HG02885 (cell line): ENCODE data around the gene VDAC1.
A peak's percentile ranks its signal among the peaks of the same experiment; 100 is the strongest.
"Not testable (repeated sequence)": the region's sequence is repeated elsewhere in the genome, so short reads cannot be mapped to it uniquely, and the experiment has no call there.

Source experiments
- ATAC-seq: cut with Tn5 transposase; IDR thresholded peaks from one replicate; pipeline ENCODE4 v1.9.1; 2021; ENCODE audit warnings: mild to moderate bottlenecking; ENCODE audit not compliant: unreplicated experiment, poor library complexity

Gene VDAC1

GRCh38 chr5:133970325-133970909 lies 34.4 kb downstream of the VDAC1 start:
- ATAC-seq: no peak

GRCh38 chr5:133969654-133970324 lies 35.0 kb downstream of the VDAC1 start:
- no peak for ATAC-seq

GRCh38 chr5:133968204-133968980 lies 36.4 kb downstream of the VDAC1 start, which contains the start of gene C5orf15:
TSS of gene C5orf15 (minus strand) at chr5:133968625. CDS start at chr5:133968584, 41 bp downstream.
- peak; percentile 98 for ATAC-seq

- ATAC-seq: no peak
Measured at GRCh38 chr5:133967698-133968203, 37.0 kb downstream of the VDAC1 start.

- no peak for ATAC-seq
Measured at GRCh38 chr5:133967124-133967523, 37.7 kb downstream of the VDAC1 start.

- no peak for ATAC-seq
Measured at GRCh38 chr5:133966090-133966489, 38.7 kb downstream of the VDAC1 start.

GRCh38 chr5:133963493-133964128 lies 41.2 kb downstream of the VDAC1 start:
- ATAC-seq: no peak

GRCh38 chr5:133962801-133963476 lies 41.8 kb downstream of the VDAC1 start:
- no peak for ATAC-seq

GRCh38 chr5:133962131-133962530 lies 42.6 kb downstream of the VDAC1 start:
- no peak for ATAC-seq

- ATAC-seq: no peak
Measured at GRCh38 chr5:133959643-133960042, 45.1 kb downstream of the VDAC1 start.

- ATAC-seq: peak; percentile 84
Measured at GRCh38 chr5:133957591-133957990, 47.2 kb downstream of the VDAC1 start.

GRCh38 chr5:133957080-133957479 lies 47.7 kb downstream of the VDAC1 start:
- peak; percentile 18 for ATAC-seq

- ATAC-seq: not testable (repeated sequence)
Measured at GRCh38 chr5:133956196-133956595, 48.6 kb downstream of the VDAC1 start.

- no peak for ATAC-seq
Measured at GRCh38 chr5:133953568-133954145, 51.1 kb downstream of the VDAC1 start.

- no peak for ATAC-seq
Measured at GRCh38 chr5:133952729-133953567, 51.8 kb downstream of the VDAC1 start.

- ATAC-seq: no peak
Measured at GRCh38 chr5:133950821-133951612, 53.8 kb downstream of the VDAC1 start.

- ATAC-seq: no peak
Measured at GRCh38 chr5:133948721-133949120, 56.1 kb downstream of the VDAC1 start.

- ATAC-seq: no peak
Measured at GRCh38 chr5:133947431-133947841, 57.3 kb downstream of the VDAC1 start.
